ENCODE data around the gene SCGB3A1. TPM values are rescaled to one million over a fixed set of nuclear protein-coding genes. Genes with fewer than 3 reads are reported as not detected.

Gene SCGB3A1
- total RNA-seq, 1 experiment from 2014 or later: not detected

DNA sequence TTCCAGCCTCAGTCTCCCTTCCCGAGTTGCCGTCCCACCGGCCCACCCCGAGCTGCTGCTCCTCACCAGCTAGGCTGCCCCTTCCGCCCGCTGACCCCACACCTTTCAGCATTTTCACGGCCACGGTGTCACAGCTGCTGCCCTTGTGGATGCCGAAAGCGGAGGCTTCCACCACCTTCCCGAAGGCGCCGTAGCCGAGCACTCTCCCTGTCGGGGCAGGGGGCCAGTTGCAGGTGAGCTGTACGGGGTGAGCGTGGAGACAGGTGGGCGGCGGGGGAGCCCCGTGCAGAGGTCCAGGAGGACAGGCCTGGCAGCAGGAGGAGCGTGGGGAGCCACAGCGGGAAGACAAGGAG, 28.2 kb upstream of the SCGB3A1 start:
- TF ChIP-seq, protein P1, sequence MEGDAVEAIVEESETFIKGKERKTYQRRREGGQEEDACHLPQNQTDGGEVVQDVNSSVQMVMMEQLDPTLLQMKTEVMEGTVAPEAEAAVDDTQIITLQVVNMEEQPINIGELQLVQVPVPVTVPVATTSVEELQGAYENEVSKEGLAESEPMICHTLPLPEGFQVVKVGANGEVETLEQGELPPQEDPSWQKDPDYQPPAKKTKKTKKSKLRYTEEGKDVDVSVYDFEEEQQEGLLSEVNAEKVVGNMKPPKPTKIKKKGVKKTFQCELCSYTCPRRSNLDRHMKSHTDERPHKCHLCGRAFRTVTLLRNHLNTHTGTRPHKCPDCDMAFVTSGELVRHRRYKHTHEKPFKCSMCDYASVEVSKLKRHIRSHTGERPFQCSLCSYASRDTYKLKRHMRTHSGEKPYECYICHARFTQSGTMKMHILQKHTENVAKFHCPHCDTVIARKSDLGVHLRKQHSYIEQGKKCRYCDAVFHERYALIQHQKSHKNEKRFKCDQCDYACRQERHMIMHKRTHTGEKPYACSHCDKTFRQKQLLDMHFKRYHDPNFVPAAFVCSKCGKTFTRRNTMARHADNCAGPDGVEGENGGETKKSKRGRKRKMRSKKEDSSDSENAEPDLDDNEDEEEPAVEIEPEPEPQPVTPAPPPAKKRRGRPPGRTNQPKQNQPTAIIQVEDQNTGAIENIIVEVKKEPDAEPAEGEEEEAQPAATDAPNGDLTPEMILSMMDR (conservative IDR thresholded peaks at IDR 0.05): no peak
- peaks cover 0 to 5% (median 0%) of the 10 kb centered on the region in 3 experiments; a peak in 3 of 7 replicates for H3K36me3 Mint-ChIP-seq (ENCODE audit: insufficient read depth in 1 of 3, low read depth in 3 of 3)
- no peak for DNase-seq
- H3K4me1 Mint-ChIP-seq: peaks cover 6 to 8% of the 10 kb centered on the region in 2 experiments; a peak in 3 of 4 replicates
- Histone ChIP-seq H3K79me2 (ENCODE audit: insufficient read depth, low read length) (no peaks in the 10 kb centered on the region), H2AFZ (ENCODE audit: low read length) (no peak overlapping the region), H3K79me1 (ENCODE audit: insufficient read depth, low read depth, low read length, poor library complexity, severe bottlenecking) (no peaks in the 10 kb centered on the region), H3K4ac (ENCODE audit: low read depth, low read length) (no peak overlapping the region), H3K14ac (ENCODE audit: insufficient read depth, low read length) (no peak overlapping the region; the same call in 1 of the 2 replicates), H3K9me3 (ENCODE audit: control insufficient read depth, low read depth, low read length) (no peaks in the 10 kb centered on the region), H2BK12ac (ENCODE audit: insufficient read length, low read depth, low read length) (no peak overlapping the region), H4K8ac (replicated peaks; ENCODE audit: insufficient read length, low read depth, low read length) (no peak overlapping the region), H2BK120ac (ENCODE audit: low read depth, low read length, poor library complexity, severe bottlenecking) (no peak overlapping the region), H3K23ac (ENCODE audit: insufficient read length, low read depth, low read length) (no peak overlapping the region), H2BK20ac (ENCODE audit: low read depth, low read length, poor library complexity, severe bottlenecking) (no peak overlapping the region), H2AK5ac (ENCODE audit: insufficient read length, low read length) (no peak overlapping the region), H3K4me1 (ENCODE audit: insufficient read depth, low read length) (no peaks in the 10 kb centered on the region), H4K5ac (ENCODE audit: insufficient read length, low read depth, low read length) (no peak overlapping the region), H2BK15ac (ENCODE audit: low read depth, low read length) (no peak overlapping the region), H3K4me2 (ENCODE audit: insufficient read depth, insufficient read length, low read length) (no peak overlapping the region), H2BK5ac (ENCODE audit: insufficient read length, low read length) (no peak overlapping the region), H4K20me1 (ENCODE audit: control insufficient read depth, insufficient read depth, insufficient read length) (no peaks in the 10 kb centered on the region), H3K27me3 (ENCODE audit: insufficient read depth, low read length) (peaks cover 3% of the 10 kb centered on the region; the same call in 1 of the 2 replicates), H3K23me2 (ENCODE audit: insufficient read length, low read depth, low read length, poor library complexity, severe bottlenecking) (peaks cover 4% of the 10 kb centered on the region), H3K56ac (ENCODE audit: insufficient read length, low read depth, low read length) (no peak overlapping the region), H3K27ac (ENCODE audit: insufficient read length, low read depth, low read length) (no peak overlapping the region), H3T11ph (ENCODE audit: low read length) (no peak overlapping the region), H3K18ac (ENCODE audit: insufficient read length, low read depth, low read length) (no peak overlapping the region), H4K91ac (ENCODE audit: insufficient read length, low read depth, low read length) (no peak overlapping the region), H3K9ac (ENCODE audit: extremely low read depth, insufficient read length, low read length) (no peak overlapping the region)
- peak overlapping the region; percentile 62 to 65; a peak in 4 of 5 replicates for H3K4me3 Mint-ChIP-seq
- no peak overlapping the region for H3K27ac Mint-ChIP-seq
- H3K9me3 Mint-ChIP-seq: no peaks in the 10 kb centered on the region
- peaks cover 17% of the 10 kb centered on the region for H3K27me3 Mint-ChIP-seq (ENCODE audit: low read depth)
- no CpG with 5 or more reads among the region's 22 CpGs for WGBS (ENCODE audit: extremely low coverage, insufficient read length, low lambda C conversion rate)
